Neural cell (in vitro differentiated cells): ENCODE measurements around the gene L2HGDH.

Experiments used
- EP300 ChIP-seq: fragments of 450-650 bp; conservative IDR thresholded peaks from 2 replicates; pipeline ENCODE4 v1.6.1; 2014; ENCODE audit warnings: antibody characterized with exemption, mild to moderate bottlenecking, moderate library complexity; ENCODE audit not compliant: poor library complexity, severe bottlenecking
- EZH2 ChIP-seq: fragments of 200-600, 300-800 bp; shearing (Covaris generic), sonication (generic); IDR thresholded peaks from 2 replicates; pipeline ENCODE4 v1.6.1; 2014; ENCODE audit warnings: antibody characterized with exemption, low read length, borderline replicate concordance, mild to moderate bottlenecking; ENCODE audit not compliant: insufficient read depth, poor library complexity, severe bottlenecking
- POLR2AphosphoS5 ChIP-seq: IDR thresholded peaks from 2 replicates; pipeline ENCODE4 v1.6.1; 2012
- RAD21 ChIP-seq: fragments of 450-650 bp; conservative IDR thresholded peaks from 2 replicates; pipeline ENCODE4 v1.6.1; 2014; ENCODE audit warnings: antibody characterized with exemption, mild to moderate bottlenecking, moderate library complexity
- REST ChIP-seq: IDR thresholded peaks from 2 replicates; pipeline ENCODE4 v1.6.1; 2012; ENCODE audit warnings: borderline replicate concordance
- SMC3 ChIP-seq: fragments of 450-650 bp; conservative IDR thresholded peaks from 2 replicates; pipeline ENCODE4 v1.6.1; 2014; ENCODE audit warnings: antibody characterized with exemption, mild to moderate bottlenecking, moderate library complexity; ENCODE audit not compliant: poor library complexity
- TF ChIP-seq, protein P1 (sequence below): fragments of 450-650 bp; IDR thresholded peaks from 2 replicates; pipeline ENCODE4 v1.5.1; 2014; ENCODE audit warnings: antibody characterized with exemption, mild to moderate bottlenecking, moderate library complexity; ENCODE audit not compliant: poor library complexity, severe bottlenecking

- TF ChIP-seq POLR2AphosphoS5: no peak
- no peak for TF ChIP-seq SMC3
- TF ChIP-seq, protein P1, sequence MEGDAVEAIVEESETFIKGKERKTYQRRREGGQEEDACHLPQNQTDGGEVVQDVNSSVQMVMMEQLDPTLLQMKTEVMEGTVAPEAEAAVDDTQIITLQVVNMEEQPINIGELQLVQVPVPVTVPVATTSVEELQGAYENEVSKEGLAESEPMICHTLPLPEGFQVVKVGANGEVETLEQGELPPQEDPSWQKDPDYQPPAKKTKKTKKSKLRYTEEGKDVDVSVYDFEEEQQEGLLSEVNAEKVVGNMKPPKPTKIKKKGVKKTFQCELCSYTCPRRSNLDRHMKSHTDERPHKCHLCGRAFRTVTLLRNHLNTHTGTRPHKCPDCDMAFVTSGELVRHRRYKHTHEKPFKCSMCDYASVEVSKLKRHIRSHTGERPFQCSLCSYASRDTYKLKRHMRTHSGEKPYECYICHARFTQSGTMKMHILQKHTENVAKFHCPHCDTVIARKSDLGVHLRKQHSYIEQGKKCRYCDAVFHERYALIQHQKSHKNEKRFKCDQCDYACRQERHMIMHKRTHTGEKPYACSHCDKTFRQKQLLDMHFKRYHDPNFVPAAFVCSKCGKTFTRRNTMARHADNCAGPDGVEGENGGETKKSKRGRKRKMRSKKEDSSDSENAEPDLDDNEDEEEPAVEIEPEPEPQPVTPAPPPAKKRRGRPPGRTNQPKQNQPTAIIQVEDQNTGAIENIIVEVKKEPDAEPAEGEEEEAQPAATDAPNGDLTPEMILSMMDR: no peak
- no peak for TF ChIP-seq EZH2
- no peak for TF ChIP-seq EP300
- no peak for TF ChIP-seq REST
- TF ChIP-seq RAD21: no peak
These were observed 102.0 kb downstream of the L2HGDH start for GRCh38 chr14:50210074-50210473.
